ENCODE results near the gene OPTN.
A peak's percentile ranks its signal among the peaks of the same experiment; 100 is the strongest.

The OPTN gene

DNA sequence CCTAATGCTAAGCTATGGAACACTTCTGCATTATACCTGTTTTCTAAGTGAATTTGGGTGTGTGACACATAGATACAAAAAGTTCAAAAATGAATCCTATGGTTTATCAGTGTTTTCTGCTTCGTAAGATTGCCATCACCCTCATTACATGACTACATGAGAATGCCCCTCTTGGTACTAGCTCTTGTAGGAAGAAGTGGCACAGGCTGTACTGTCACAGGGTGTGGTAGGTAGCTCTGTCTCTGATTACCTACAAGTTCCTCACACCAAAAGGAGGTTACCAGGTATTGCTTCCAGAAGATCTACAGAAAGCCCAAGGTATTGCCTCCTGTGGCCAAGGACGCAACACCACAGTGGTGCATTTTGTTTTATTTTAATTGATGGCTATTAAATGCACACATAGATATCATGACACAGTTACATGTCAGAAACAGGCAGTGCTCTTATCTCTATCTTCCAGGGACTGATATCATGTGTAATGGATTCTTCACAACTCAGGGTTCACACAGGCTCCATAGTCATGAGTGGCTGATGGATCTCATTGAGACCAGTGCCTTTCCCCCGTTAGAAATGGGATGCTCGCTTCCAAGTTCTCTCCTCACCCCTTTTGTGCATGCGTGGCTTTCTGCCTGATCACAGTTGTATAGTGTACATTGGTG, 6.6 kb downstream of the OPTN start:
- H3K4me3 ChIP-seq (ENCODE audit: low read depth, low read length), result no peak overlapping the region
- TF ChIP-seq CTCF (IDR thresholded peaks at IDR 0.05; ENCODE audit: insufficient read depth, low read depth, low read length, missing control alignments), result no peak
- DNase-seq (ENCODE audit: low read depth), result no peak

GRCh38 chr10:13110908-13111307, 10.9 kb downstream of the OPTN start:
- DNase-seq (ENCODE audit: low read depth), result no peak
- H3K4me3 ChIP-seq (ENCODE audit: low read depth, low read length), result no peak overlapping the region
- no peak for TF ChIP-seq CTCF (IDR thresholded peaks at IDR 0.05; ENCODE audit: insufficient read depth, low read depth, low read length, missing control alignments)

DNA sequence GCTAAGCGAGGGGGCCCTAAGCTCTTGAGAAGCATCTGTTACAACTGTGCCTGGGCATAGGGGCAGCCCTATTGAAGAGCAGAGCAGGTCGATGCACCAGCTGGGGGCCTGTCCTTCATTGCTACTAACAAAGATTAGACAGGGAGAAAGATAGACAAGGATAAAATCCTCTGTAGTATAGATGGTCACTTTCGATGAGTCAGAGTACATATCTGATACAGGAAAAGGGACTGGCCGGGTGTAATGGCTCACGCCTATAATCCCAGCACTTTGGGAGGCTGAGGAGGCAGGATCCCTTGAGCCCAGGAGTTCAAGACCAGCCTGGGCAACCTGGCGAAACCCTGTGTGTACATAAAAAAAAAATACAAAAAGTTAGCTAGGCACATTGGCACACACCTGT, 13.6 kb downstream of the OPTN start:
- no peak for TF ChIP-seq CTCF (IDR thresholded peaks at IDR 0.05; ENCODE audit: insufficient read depth, low read depth, low read length, missing control alignments)
- no peak overlapping the region for H3K4me3 ChIP-seq (ENCODE audit: low read depth, low read length)
- DNase-seq (ENCODE audit: low read depth), result no peak

DNA sequence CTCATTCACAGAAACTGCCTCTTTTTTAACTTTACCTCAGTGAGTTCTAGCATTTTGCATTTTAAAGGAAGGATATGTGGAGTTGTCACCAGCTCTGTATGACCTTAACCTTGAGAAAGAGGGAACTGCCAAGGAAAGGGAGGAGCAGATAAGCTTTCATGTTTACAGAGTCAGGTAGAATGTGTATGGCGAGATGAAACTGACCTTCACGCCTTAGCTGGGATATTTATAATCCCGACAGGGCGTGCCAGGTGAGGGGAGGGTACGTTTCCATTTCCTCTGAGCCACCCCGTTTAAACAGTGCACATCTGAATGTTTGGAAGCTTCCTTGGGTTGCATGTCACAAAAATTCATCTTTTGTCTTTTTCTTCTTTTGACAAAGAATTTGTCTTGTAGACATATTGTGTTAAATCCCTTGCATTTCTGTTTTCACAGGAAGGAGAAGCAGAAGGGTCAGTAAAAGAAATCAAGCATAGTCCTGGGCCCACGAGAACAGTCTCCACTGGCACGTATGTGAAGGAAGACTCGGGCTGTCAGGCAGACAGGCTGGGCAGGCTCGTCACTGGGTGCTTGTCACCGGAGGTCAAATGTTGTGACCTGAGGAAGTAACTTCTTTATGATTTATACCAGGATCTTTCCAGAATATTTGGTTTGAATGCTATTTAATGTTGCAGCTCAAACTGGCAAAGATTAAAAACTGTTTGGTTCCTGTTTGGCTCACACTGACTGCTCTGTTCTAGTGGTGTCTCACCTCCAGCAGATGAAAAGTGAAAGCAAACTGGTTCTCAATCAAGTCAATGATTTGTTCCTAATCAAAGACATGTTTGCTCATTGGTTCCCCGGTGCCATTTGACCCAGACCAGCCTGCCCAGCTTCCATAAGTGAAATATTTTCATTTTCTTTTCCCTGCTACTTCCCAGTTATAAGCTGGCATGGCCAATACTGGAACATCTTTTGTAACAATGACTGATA, 16.2 kb downstream of the OPTN start:
- TF ChIP-seq CTCF (IDR thresholded peaks at IDR 0.05; ENCODE audit: insufficient read depth, low read depth, low read length, missing control alignments), result no peak
- peak overlapping the region; percentile 46 for H3K4me3 ChIP-seq (ENCODE audit: low read depth, low read length)
- peak; percentile 46 for DNase-seq (ENCODE audit: low read depth)

DNA sequence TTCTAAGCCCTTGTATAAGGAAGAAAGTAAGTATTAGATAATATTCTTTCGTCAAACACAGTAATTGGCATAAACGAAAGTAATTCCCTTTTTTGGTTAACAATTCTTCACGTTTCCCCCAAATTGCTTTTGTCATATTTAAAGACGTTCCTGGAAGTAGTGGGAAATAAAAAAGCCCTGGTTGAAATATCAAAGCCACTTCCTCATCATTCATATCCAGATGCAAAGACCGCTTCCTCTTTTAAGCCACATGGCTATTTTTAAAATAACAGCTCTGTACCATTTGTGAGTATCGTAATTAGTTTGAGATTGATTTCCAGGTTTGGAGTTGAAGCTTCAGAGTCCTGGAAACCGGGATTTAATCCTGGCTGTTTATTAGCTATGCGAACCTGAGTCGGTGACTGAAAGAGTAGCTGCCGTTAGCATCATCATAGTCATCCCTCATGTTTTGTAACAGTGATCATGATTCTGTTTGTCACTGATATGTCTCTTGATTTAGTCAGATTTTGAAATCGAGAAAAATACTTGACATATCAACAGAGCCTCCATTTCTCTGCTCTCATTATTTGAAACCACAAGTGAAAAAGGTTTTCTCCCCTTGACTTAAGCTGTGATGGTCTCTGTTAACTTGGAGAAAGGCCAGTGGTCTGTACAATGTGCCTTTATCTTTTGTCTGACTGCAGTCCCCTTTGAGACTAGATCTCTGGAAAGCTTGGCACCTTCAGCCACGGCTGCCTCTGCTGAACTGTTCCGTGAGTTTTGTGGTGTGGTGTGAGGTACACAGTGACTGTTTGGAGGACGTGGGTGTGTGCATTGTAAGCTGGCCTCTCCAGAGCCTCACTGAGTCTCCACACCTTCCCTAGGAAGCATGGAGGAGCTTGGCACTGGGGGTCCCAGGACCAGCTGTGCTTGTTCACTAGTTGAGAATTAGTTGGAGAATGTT, 18.1 kb downstream of the OPTN start:
- DNase-seq (ENCODE audit: low read depth), result peak; percentile 19
- H3K4me3 ChIP-seq (ENCODE audit: low read depth, low read length), result no peak overlapping the region
- no peak for TF ChIP-seq CTCF (IDR thresholded peaks at IDR 0.05; ENCODE audit: insufficient read depth, low read depth, low read length, missing control alignments)

DNA sequence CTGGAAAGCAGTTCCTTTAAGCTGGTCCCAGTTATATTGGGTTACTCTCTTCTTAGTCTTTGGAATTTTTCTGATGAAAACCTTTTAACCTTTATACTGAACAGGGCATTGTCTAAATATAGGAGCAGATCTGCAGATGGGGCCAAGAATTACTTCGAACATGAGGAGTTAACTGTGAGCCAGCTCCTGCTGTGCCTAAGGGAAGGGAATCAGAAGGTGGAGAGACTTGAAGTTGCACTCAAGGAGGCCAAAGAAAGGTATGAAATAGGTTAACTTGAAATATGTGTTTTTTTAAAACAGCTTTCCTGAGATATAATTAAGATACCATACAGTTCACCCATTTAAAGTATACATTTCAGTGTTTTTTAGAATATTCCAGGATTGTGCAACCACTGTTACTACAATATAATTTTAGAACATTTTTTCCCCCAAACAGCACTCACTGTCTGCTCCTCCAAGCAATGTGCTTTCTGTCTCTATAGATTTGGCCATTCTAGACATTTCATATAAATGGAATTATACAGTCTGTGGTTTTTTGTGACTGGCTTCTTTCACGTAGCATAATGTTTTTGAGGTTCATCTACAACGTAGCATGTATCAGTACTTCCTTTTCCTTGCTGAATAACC, 18.9 kb downstream of the OPTN start:
- no peak for TF ChIP-seq CTCF (IDR thresholded peaks at IDR 0.05; ENCODE audit: insufficient read depth, low read depth, low read length, missing control alignments)
- no peak overlapping the region for H3K4me3 ChIP-seq (ENCODE audit: low read depth, low read length)
- DNase-seq (ENCODE audit: low read depth), result no peak

All from GM12865 (cell line).